Stimulated activated CD4-positive, alpha-beta T cell treated with anti-CD3 and anti-CD28 coated beads, Interleukin-1b, Interleukin-23, amount 100 ng/mL, for 24 hours (primary cell): ENCODE measurements around the gene GDF7.

Experiments
- DNase-seq, 4 experiments: peaks; one replicate each; pipeline ENCODE4 v3.0.0-alpha.2; 2020; ENCODE audit warnings: low read depth in 4 of 4, low spot score in 1 of 4

The GDF7 gene

GRCh38 chr2:20666304-20667150 lies at the start of gene GDF7:
Gene GDF7, plus strand, starts transcription at chr2:20667144. Its CDS starts 96 bp downstream, at chr2:20667240.
- no peak for DNase-seq

DNA sequence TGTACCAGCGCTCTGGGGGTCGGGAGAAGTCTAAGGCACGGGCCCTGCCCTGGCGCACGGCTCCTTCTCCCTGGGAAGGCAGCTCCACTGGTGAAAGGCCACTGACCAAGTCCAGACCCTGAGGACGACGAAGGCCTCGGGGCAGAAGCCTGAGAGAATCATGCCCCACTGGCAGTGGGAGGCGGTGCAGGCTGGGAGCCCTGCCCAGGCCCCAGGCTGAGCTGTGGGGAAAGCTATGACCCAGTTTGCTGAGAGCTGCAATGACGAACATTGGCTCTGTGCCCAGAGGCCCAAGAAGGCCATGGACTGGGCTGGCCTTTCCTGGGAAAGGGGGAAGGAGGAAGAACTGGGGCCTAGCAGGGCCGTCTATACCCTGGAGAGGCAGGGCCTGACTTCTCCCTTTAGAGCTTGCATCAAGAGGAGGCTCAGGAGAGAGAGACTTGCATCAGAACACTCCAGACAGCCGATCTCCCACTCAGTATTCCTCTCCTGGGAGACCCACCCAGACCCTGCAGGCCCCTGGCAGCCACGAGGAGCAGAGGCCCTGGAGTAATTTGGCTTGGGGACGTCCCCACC lies 49.0 kb upstream of the GDF7 start:
- DNase-seq, result no peak

DNA sequence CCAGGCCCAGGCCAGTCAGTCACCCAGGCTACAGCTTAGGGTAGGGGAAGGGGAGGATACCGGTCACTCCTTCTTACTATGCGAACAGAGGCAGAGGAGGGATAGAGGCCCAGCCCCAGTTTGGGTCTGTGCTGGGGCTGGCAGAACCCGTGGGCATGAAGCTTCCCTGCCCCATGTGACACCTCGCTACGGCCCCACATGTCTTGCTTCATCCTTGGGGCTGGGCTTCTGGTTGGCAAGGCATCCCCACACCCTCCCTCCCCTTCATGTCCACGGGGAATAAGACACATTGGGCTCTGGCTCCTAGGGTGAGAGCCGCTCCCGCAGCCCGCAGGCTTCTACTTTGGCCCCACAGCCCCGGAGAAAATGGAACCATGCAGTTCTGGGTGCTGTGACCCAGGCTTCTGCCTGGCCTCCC lies 48.5 kb upstream of the GDF7 start:
- DNase-seq, result no peak

GRCh38 chr2:20618886-20619521 lies 47.9 kb upstream of the GDF7 start:
- DNase-seq, result no peak

DNA sequence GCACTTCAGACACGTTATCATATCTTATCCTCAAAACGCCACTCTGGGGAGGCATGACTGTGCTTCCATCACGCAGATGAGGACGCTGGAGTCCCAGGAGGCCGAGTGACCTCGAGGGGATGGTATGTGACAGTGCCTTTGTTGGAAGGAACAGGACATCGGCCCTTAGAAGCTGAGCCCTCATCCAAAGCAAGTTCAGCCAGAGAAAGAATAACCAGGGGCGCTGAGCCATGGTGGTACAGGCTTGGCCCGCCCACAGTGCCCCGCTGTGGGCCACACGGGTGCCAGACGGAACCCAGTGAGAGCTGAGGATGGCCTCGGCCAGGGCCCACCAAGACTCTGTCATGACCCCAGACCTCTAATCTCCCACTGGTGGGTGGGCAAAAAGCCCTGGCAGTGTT lies 47.3 kb upstream of the GDF7 start:
- no peak for DNase-seq

DNA sequence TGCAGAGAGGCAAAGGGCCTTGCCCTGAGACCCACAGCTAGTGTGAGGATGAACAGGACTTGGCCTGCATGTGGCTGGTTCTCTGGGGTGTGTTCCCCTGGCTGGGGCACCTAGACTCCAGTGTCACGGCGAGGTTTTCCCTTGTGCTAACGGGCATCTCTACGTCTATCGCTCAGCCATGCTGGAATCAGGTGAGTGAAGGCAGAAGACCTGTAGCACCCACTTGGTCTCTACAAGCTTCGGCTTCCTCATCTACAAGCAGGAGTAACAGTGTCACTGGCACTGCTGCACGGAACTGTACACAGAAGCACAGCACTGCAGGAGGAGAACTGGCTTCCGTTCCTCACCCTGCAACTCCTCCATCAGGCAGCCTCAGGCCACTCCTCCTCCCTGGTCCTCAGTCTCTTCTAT lies 46.7 kb upstream of the GDF7 start:
- no peak for DNase-seq

GRCh38 chr2:20620696-20621365 lies 46.1 kb upstream of the GDF7 start:
- no peak for DNase-seq

GRCh38 chr2:20621366-20622295 lies 45.3 kb upstream of the GDF7 start:
- DNase-seq, result no peak

GRCh38 chr2:20622296-20622686 lies 44.7 kb upstream of the GDF7 start:
- DNase-seq, result no peak

DNA sequence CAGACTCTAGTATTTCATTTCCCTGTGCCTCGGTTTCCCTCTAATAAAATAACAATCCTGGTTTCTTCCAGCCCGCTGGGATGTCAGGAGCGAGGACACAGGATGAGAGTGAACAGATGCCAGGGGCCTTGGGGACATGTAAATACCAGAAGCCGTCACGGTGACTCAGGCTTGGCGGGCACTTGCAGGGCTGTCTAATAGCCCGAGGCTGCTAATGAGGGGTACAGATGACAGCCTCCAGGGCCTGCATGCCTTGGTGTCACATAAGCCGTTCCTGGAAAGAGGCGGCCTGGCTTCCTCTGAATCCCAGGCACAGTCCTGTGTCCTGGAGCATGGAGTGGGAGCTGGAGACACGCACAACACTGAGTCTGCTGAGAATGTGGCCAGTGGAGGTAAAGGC lies 44.2 kb upstream of the GDF7 start:
- no peak for DNase-seq

DNA sequence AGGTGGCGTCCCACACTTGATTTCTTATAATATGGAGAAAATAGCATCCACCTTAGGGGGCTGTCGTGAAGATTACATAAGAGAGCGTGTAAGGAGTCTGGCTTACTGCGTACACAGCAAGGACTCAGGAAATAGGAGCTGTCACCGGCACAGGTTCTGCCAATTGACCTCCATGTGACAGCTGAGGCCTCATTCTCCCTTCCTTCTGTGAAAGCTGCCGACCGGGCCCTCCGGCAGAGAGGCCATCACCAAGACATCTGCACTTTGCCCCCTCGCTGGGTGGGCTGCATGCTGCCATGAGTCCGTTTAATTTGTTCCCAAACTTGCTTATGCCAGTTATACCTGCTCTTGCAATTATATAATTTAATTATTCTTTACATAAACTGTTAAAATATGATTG lies 43.7 kb upstream of the GDF7 start:
- no peak for DNase-seq

DNA sequence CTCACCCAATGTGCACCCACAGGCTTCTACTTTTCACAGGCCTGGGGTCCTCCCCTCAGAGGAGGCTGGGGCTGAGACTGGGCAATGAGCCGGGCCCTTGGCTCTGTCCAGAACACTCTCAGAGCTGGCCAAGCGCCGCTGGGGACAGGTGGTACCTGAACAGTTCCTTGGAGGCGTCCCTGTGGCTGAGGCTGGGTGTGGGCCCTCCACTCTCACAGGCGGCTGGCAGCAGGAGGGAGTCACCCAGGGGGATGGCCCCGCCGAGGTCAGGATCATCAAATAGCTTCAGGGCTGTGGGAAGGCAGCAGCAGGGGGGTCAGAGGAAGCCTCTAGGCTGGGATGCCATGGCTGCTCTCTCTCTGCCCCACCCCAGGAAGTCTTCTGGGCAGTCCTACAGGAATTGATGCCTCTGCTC lies 43.2 kb upstream of the GDF7 start:
- DNase-seq, result no peak

DNA sequence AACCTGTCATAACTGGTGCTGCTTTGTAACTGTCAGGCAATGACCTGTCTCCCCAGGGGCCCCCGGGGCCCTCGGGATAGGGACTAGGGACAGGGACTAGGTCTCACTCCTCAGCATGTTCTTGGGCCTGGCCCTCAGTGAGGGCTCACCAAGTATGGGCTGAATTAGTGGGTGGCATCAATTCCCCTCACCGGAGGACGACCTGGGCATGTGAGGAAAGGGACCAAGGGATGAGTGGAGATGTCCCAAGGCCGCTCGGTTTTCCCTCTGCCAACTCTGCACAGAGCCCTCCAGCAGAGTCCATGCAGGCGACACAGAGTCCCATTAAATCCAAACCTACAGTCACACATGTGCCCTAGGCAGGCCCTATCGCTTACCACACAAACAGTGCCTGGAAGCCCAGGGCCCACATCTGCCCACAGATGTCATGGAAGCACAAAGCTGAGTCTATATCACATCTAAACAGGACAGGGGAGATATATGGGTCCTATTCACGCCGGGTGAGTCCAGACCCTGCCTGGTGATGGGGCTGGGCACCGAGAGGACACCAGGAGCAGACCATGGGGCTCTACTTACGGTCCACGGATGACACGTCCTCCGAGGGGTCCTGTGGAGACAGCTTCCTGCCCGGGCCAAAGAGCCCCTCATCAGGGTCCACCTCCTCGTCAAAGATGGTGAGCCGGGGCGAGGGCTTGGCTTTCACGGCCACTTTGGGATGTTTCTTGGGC lies 42.6 kb upstream of the GDF7 start:
- no peak for DNase-seq

DNA sequence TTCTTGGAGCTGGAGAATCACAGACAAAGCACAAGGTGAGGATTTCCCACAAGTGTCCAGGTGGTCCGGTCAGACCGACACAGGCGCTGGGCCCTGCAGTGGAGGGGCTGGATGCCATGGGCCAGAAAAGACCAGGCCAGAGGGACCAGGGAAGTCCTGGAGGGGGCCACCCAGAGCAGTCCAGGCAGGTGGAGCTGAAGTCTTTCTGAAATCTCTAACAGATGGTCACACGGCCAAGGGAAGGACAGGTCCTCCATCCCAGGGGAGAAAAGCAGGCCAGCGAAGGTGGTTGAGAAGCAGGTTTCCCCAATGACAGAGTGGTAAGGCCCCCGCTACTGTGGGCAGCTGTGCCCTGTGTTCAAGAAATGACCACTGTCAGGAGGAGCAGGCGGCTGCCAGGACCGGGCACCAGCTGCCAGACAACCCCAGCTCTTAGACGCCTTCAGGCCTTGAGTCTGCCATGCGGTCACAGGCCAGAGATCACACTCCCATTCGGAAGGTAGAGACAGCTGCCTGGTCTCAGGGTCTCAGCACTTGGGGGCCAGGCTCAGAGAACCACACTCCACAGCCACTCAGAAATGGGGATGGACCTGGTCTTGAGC lies 42.0 kb upstream of the GDF7 start:
- no peak for DNase-seq

DNA sequence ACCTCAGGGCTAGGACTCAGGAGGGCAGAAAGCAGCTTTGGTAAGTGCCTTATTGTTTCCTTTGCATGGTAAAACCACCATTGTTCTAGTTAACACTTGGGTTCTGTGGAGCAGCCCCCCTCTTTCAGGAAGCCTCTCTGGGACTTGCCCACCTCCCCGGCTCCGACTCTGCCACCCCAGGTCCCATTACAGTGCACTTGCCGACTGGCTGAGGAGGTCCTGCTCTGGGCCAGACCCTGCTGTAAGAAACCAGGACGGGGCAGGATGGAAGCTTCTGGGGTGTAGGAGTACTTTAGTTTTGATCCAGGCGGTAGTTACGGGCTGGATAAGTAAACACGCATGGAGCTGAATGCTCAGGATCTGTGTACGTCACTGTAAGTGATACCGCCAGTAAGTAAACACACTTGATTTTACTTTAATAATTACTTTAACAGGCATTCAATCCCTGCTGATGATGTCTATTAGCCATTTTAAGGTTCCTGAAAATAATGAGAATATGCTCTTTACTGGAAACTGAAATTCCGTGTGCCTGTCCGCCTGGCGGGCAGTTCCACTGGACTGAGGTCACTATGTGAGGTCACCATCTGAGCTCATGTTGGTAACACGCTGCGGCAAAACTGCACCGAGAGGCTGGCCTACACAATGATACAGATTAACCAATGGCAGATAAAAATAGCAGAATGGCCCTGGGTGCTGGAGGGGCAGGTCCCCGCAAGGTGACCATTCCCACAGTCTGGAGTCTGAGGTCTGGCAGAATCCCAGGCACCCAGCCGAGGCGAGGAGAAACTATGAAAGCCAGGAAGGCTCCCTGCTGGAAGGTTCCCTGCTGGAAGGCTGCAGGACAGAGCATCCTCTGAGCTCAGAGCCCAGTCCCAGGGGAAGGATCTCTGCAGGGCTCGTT lies 41.2 kb upstream of the GDF7 start:
- no peak for DNase-seq

- DNase-seq, result no peak
Measured at GRCh38 chr2:20626392-20626697, 40.6 kb upstream of the GDF7 start.

DNA sequence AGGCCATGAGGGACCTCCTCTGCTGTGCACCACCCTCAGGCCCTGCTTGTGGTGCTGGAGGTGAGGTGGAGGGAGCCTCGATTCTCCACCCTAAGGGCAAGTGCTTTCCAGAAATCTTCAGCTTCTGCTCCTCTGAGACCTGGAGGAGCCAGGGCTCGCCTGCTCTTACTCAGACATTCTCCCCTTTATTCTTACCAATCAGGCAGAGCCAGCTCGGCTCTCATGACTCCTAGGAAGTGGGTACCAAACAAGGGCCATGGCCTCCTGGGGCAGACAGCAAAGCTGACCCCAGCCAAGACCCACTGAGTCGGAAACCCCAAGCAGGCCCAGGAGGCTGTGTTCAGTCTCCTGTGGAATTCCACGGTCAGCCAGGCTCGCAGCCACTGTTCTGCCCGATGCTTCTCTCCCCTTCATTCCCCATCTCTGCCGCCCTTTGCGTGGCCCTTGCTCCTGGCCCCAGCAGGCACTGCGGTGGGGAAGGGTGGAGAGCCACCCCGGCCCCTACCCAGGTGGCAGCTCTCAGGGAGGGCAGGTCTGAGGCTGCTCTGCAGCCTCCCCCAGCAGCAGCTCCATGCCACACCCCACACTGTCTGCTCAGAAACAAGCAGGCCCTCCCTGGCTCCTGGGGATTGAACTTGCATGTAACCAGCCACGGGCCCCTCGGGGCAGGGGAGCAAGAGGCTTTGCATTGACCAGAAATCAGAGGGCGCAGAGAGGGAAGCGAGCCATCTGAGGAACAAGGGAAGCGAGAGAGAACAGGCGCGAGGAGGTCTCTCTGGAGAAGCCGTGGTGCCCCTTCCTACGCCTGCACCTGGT lies 40.0 kb upstream of the GDF7 start:
- no peak for DNase-seq
